ENCODE data around the gene HSPB3.

HSPB3 gene

GRCh38 chr5:54457094-54457862 is 1.8 kb downstream of the HSPB3 start:
- Histone ChIP-seq H3K36me3 (ENCODE audit: control insufficient read depth, insufficient read depth, low read length) (no peaks in the 10 kb centered on the region), H3K27ac (ENCODE audit: low read length) (no peak overlapping the region)

GRCh38 chr5:54458221-54458620 is 2.7 kb downstream of the HSPB3 start:
- no CpG with 5 or more reads among the region's 2 CpGs for WGBS (ENCODE audit: insufficient coverage, insufficient read length)
- no peaks in the 10 kb centered on the region for H3K36me3 ChIP-seq (ENCODE audit: control insufficient read depth, insufficient read depth, low read length)
- H3K4me1 ChIP-seq (ENCODE audit: control insufficient read depth, insufficient read depth, low read length), result no peaks in the 10 kb centered on the region
- 0 out of 2 replicates have a peak, but pooled peaks cover 1% of the 10 kb centered on the region for H3K9me3 ChIP-seq (ENCODE audit: control insufficient read depth, insufficient read depth, low read length)
- no peak for DNase-seq (ENCODE audit: low read depth, low spot score)
- H3K4me3 ChIP-seq (ENCODE audit: low read length), result no peak overlapping the region
- no peak overlapping the region for H3K27ac ChIP-seq (ENCODE audit: low read length)
- H3K27me3 ChIP-seq (ENCODE audit: control insufficient read depth, insufficient read depth, low read length), result no peaks in the 10 kb centered on the region

More at GRCh38 chr5:54457094-54457862, 1.8 kb downstream of the HSPB3 start:
- no peaks in the 10 kb centered on the region for H3K4me1 ChIP-seq (ENCODE audit: control insufficient read depth, insufficient read depth, low read length)
- no peak for DNase-seq (ENCODE audit: low read depth, low spot score)
- H3K27me3 ChIP-seq (ENCODE audit: control insufficient read depth, insufficient read depth, low read length), result no peaks in the 10 kb centered on the region
- H3K4me3 ChIP-seq (ENCODE audit: low read length), result no peak overlapping the region
- H3K9me3 ChIP-seq (ENCODE audit: control insufficient read depth, insufficient read depth, low read length), result 0 out of 2 replicates have a peak, but pooled peaks cover under 1% of the 10 kb centered on the region
- no CpG with 5 or more reads among the region's 5 CpGs for WGBS (ENCODE audit: insufficient coverage, insufficient read length)

GRCh38 chr5:54460181-54460919 is 4.9 kb downstream of the HSPB3 start:
- H3K27me3 ChIP-seq (ENCODE audit: control insufficient read depth, insufficient read depth, low read length), result no peaks in the 10 kb centered on the region
- no peak overlapping the region for H3K4me3 ChIP-seq (ENCODE audit: low read length)
- H3K27ac ChIP-seq (ENCODE audit: low read length), result no peak overlapping the region
- no peak for DNase-seq (ENCODE audit: low read depth, low spot score)
- no peaks in the 10 kb centered on the region for H3K36me3 ChIP-seq (ENCODE audit: control insufficient read depth, insufficient read depth, low read length)
- whole genome bisulfite sequencing (ENCODE audit: insufficient coverage, insufficient read length), result no CpG with 5 or more reads among the region's 3 CpGs
- H3K9me3 ChIP-seq (ENCODE audit: control insufficient read depth, insufficient read depth, low read length), result 0 out of 2 replicates have a peak, but pooled peaks cover 1% of the 10 kb centered on the region
- no peaks in the 10 kb centered on the region for H3K4me1 ChIP-seq (ENCODE audit: control insufficient read depth, insufficient read depth, low read length)

GRCh38 chr5:54462281-54462680 is 6.8 kb downstream of the HSPB3 start:
- Histone ChIP-seq H3K27me3 (ENCODE audit: control insufficient read depth, insufficient read depth, low read length) (no peaks in the 10 kb centered on the region), H3K36me3 (ENCODE audit: control insufficient read depth, insufficient read depth, low read length) (no peaks in the 10 kb centered on the region), H3K9me3 (ENCODE audit: control insufficient read depth, insufficient read depth, low read length) (0 out of 2 replicates have a peak, but pooled peaks cover 1% of the 10 kb centered on the region), H3K4me3 (ENCODE audit: low read length) (no peak overlapping the region), H3K27ac (ENCODE audit: low read length) (no peak overlapping the region), H3K4me1 (ENCODE audit: control insufficient read depth, insufficient read depth, low read length) (no peaks in the 10 kb centered on the region)
- WGBS (ENCODE audit: insufficient coverage, insufficient read length), result no CpG with 5 or more reads among the region's 5 CpGs
- DNase-seq (ENCODE audit: low read depth, low spot score), result no peak

- WGBS (ENCODE audit: insufficient coverage, insufficient read length), result no CpG with 5 or more reads among the region's 4 CpGs
- Histone ChIP-seq H3K9me3 (ENCODE audit: control insufficient read depth, insufficient read depth, low read length) (0 out of 2 replicates have a peak, but pooled peaks cover 1% of the 10 kb centered on the region), H3K4me3 (ENCODE audit: low read length) (no peak overlapping the region), H3K36me3 (ENCODE audit: control insufficient read depth, insufficient read depth, low read length) (no peaks in the 10 kb centered on the region), H3K27ac (ENCODE audit: low read length) (no peak overlapping the region), H3K4me1 (ENCODE audit: control insufficient read depth, insufficient read depth, low read length) (no peaks in the 10 kb centered on the region), H3K27me3 (ENCODE audit: control insufficient read depth, insufficient read depth, low read length) (no peaks in the 10 kb centered on the region)
- DNase-seq (ENCODE audit: low read depth, low spot score), result no peak
These were observed 8.2 kb downstream of the HSPB3 start for GRCh38 chr5:54463713-54464112.

GRCh38 chr5:54469622-54470021 is 14.1 kb downstream of the HSPB3 start:
- no CpG with 5 or more reads among the region's 2 CpGs for WGBS (ENCODE audit: insufficient coverage, insufficient read length)
- no peak overlapping the region for H3K4me3 ChIP-seq (ENCODE audit: low read length)

GRCh38 chr5:54470128-54470527 is 14.6 kb downstream of the HSPB3 start:
- Histone ChIP-seq H3K27me3 (ENCODE audit: control insufficient read depth, insufficient read depth, low read length) (no peaks in the 10 kb centered on the region), H3K4me1 (ENCODE audit: control insufficient read depth, insufficient read depth, low read length) (no peaks in the 10 kb centered on the region), H3K36me3 (ENCODE audit: control insufficient read depth, insufficient read depth, low read length) (no peaks in the 10 kb centered on the region), H3K4me3 (ENCODE audit: low read length) (no peak overlapping the region), H3K9me3 (ENCODE audit: control insufficient read depth, insufficient read depth, low read length) (no peaks in the 10 kb centered on the region), H3K27ac (ENCODE audit: low read length) (no peak overlapping the region)
- DNase-seq (ENCODE audit: low read depth, low spot score), result no peak
- no CpG with 5 or more reads among the region's 2 CpGs for WGBS (ENCODE audit: insufficient coverage, insufficient read length)

More at GRCh38 chr5:54469622-54470021, 14.1 kb downstream of the HSPB3 start:
- Histone ChIP-seq H3K27ac (ENCODE audit: low read length) (no peak overlapping the region), H3K4me1 (ENCODE audit: control insufficient read depth, insufficient read depth, low read length) (no peaks in the 10 kb centered on the region), H3K9me3 (ENCODE audit: control insufficient read depth, insufficient read depth, low read length) (no peaks in the 10 kb centered on the region), H3K36me3 (ENCODE audit: control insufficient read depth, insufficient read depth, low read length) (no peaks in the 10 kb centered on the region), H3K27me3 (ENCODE audit: control insufficient read depth, insufficient read depth, low read length) (no peaks in the 10 kb centered on the region)
- no peak for DNase-seq (ENCODE audit: low read depth, low spot score)

- H3K9me3 ChIP-seq (ENCODE audit: control insufficient read depth, insufficient read depth, low read length), result no peaks in the 10 kb centered on the region
- DNase-seq (ENCODE audit: low read depth, low spot score), result no peak
- no peaks in the 10 kb centered on the region for H3K27me3 ChIP-seq (ENCODE audit: control insufficient read depth, insufficient read depth, low read length)
- no peak overlapping the region for H3K4me3 ChIP-seq (ENCODE audit: low read length)
- H3K27ac ChIP-seq (ENCODE audit: low read length), result no peak overlapping the region
- no peaks in the 10 kb centered on the region for H3K36me3 ChIP-seq (ENCODE audit: control insufficient read depth, insufficient read depth, low read length)
- H3K4me1 ChIP-seq (ENCODE audit: control insufficient read depth, insufficient read depth, low read length), result no peaks in the 10 kb centered on the region
- no CpG with 5 or more reads among the region's 1 CpG for WGBS (ENCODE audit: insufficient coverage, insufficient read length)
These were observed 15.2 kb downstream of the HSPB3 start for GRCh38 chr5:54470677-54471076.

- no CpG with 5 or more reads among the region's 3 CpGs for WGBS (ENCODE audit: insufficient coverage, insufficient read length)
- no peaks in the 10 kb centered on the region for H3K36me3 ChIP-seq (ENCODE audit: control insufficient read depth, insufficient read depth, low read length)
- no peak overlapping the region for H3K27ac ChIP-seq (ENCODE audit: low read length)
- no peaks in the 10 kb centered on the region for H3K4me1 ChIP-seq (ENCODE audit: control insufficient read depth, insufficient read depth, low read length)
- no peaks in the 10 kb centered on the region for H3K27me3 ChIP-seq (ENCODE audit: control insufficient read depth, insufficient read depth, low read length)
- no peaks in the 10 kb centered on the region for H3K9me3 ChIP-seq (ENCODE audit: control insufficient read depth, insufficient read depth, low read length)
- no peak overlapping the region for H3K4me3 ChIP-seq (ENCODE audit: low read length)
- no peak for DNase-seq (ENCODE audit: low read depth, low spot score)
These were observed 15.9 kb downstream of the HSPB3 start for GRCh38 chr5:54471398-54471797.

- H3K27ac ChIP-seq (ENCODE audit: low read length), result no peak overlapping the region
- no peak overlapping the region for H3K4me3 ChIP-seq (ENCODE audit: low read length)
- no peak for DNase-seq (ENCODE audit: low read depth, low spot score)
- H3K36me3 ChIP-seq (ENCODE audit: control insufficient read depth, insufficient read depth, low read length), result no peaks in the 10 kb centered on the region
- H3K9me3 ChIP-seq (ENCODE audit: control insufficient read depth, insufficient read depth, low read length), result peaks cover 2% of the 10 kb centered on the region; the same call in 1 of the 2 replicates
- WGBS (ENCODE audit: insufficient coverage, insufficient read length), result no CpG with 5 or more reads among the region's 2 CpGs
- no peaks in the 10 kb centered on the region for H3K27me3 ChIP-seq (ENCODE audit: control insufficient read depth, insufficient read depth, low read length)
- no peaks in the 10 kb centered on the region for H3K4me1 ChIP-seq (ENCODE audit: control insufficient read depth, insufficient read depth, low read length)
These were observed 21.2 kb downstream of the HSPB3 start for GRCh38 chr5:54476682-54477081.
